Spleen (tissue), 11 donors: ENCODE results near the gene RPL10. TPM values are rescaled to one million over a fixed set of nuclear protein-coding genes. Genes with fewer than 3 reads are reported as not detected.
A peak's percentile ranks its signal among the peaks of the same experiment; 100 is the strongest.

Source experiments
- DNase-seq: peaks from one replicate; pipeline ENCODE4 v3.0.0-alpha.2; 2020
- H3K27ac ChIP-seq, 8 donors: fragments of 200-600 bp; sonication (generic) in 7 of 8; 1 replicate in 4 of 8; 2 replicates in 4 of 8; pipeline versions ENCODE4 v1.5.0 to v1.8.0; 2016 to 2021; ENCODE audit warnings: inconsistent platforms in 4 of 8, mild to moderate bottlenecking in 4 of 8, moderate library complexity in 1 of 8
- H3K27me3 ChIP-seq, 7 donors: fragments of 200-600 bp; sonication (generic) in 6 of 7; replicated peaks in 1 of 7; 1 replicate in 4 of 7; 2 replicates in 3 of 7; pipeline versions ENCODE4 v1.5.0 to v1.8.0; 2016 to 2021; ENCODE audit warnings: inconsistent platforms in 3 of 7, mild to moderate bottlenecking in 1 of 7
- H3K36me3 ChIP-seq, 6 donors: fragments of 200-600 bp; sonication (generic) in 5 of 6; 1 replicate in 4 of 6; 2 replicates in 2 of 6; pipeline versions ENCODE4 v1.5.0 to v1.8.0; 2016 to 2021; ENCODE audit warnings: inconsistent platforms in 2 of 6
- H3K4me1 ChIP-seq, 6 donors: fragments of 200-600 bp; sonication (generic) in 5 of 6; 1 replicate in 3 of 6; 2 replicates in 3 of 6; pipeline versions ENCODE4 v1.5.0 to v1.8.0; 2016 to 2021; ENCODE audit warnings: inconsistent platforms in 3 of 6
- H3K4me3 ChIP-seq, 8 donors: fragments of 200-600 bp; sonication (generic) in 7 of 8; 1 replicate in 4 of 8; 2 replicates in 4 of 8; pipeline versions ENCODE4 v1.5.0 to v1.8.0; 2016 to 2021; ENCODE audit warnings: inconsistent platforms in 4 of 8, mild to moderate bottlenecking in 4 of 8, moderate library complexity in 2 of 8
- H3K9me3 ChIP-seq, 8 donors: fragments of 200-600 bp; sonication (generic) in 7 of 8; 1 replicate in 4 of 8; 2 replicates in 4 of 8; pipeline versions ENCODE4 v1.5.0 to v1.8.0; 2016 to 2021; ENCODE audit warnings: inconsistent platforms in 4 of 8
- CTCF ChIP-seq, 11 experiments: fragments of 200-600 bp in 7 of 11; fragments of 450-650 bp in 4 of 11; sonication (generic) in 4 of 11; IDR thresholded peaks in 8 of 11; conservative IDR thresholded peaks in 3 of 11; 1 replicate in 7 of 11; 2 replicates in 4 of 11; pipeline versions ENCODE4 v1.4.0 to v1.8.0; 2016 to 2021; ENCODE audit warnings: antibody characterized with exemption in 11 of 11, inconsistent platforms in 4 of 11, mild to moderate bottlenecking in 1 of 11
- POLR2A ChIP-seq, 3 donors: fragments of 450-650 bp; IDR thresholded peaks; one replicate each; pipeline ENCODE4 v1.5.1; 2017; ENCODE audit warnings: antibody characterized with exemption in 3 of 3, mild to moderate bottlenecking in 1 of 3
- POLR2AphosphoS5 ChIP-seq, 3 donors: sonication (generic); formaldehyde crosslinking; IDR thresholded peaks; one replicate each; pipeline ENCODE4 v1.5.1; 2017; ENCODE audit warnings: antibody characterized with exemption in 3 of 3
- WGBS, 5 donors: extraction: QIAGEN DNeasy Blood & Tissue Kit in 3 of 5; methylation state at CpG; one replicate each; pipeline versions ENCODE4 v1.1.5 to v1.1.7; 2013 to 2018; 5-methylcytosine and 5-hydroxymethylcytosine counted together
- intact Hi-C: fragments of 100-400 bp; cut with DNase I; formaldehyde crosslinking; loops from one replicate; pipeline ENCODE4 v1.15.0; 2023; ENCODE audit warnings: low total_unique reads
- polyA plus RNA-seq, 3 donors: library from polyadenylated mRNA; stranded (reverse); fragments of 200-250 nt; gene quantifications; one replicate each; pipeline ENCODE4 v1.2.1, GENCODE V29; 2013
- total RNA-seq, 7 donors: library from RNA; depleted of rRNA in 3 of 7; stranded (reverse); fragments of >200 nt in 3 of 7; fragmentation: NEBNext Ultra II Directional in 4 of 7; extraction: Animal tissue kit (Norgen Biotek cat#: 25700) in 4 of 7; gene quantifications; one replicate each; pipeline versions ENCODE4 v1.1.0 to v1.2.1, GENCODE V29; 2016 to 2021
- donor health status: healthy with polysubstance abuse.
- donor health status: DM: no; HTN: no; CAD: no; lungs with moderate emphysema.
- donor health status: DM: no; HTN: no; CAD: no.
- donor health status: Bipolar disorder and iron deficiency.
- donor health status: healthy.
- donor health status: DM: no; HTN: no; CAD: no.
- donor health status: DM: yes; HTN: yes; CAD: no.

RPL10 gene
- total and polyA plus RNA-seq, 10 donors, result 2,711 to 9,324 (median 3,504) TPM

DNA sequence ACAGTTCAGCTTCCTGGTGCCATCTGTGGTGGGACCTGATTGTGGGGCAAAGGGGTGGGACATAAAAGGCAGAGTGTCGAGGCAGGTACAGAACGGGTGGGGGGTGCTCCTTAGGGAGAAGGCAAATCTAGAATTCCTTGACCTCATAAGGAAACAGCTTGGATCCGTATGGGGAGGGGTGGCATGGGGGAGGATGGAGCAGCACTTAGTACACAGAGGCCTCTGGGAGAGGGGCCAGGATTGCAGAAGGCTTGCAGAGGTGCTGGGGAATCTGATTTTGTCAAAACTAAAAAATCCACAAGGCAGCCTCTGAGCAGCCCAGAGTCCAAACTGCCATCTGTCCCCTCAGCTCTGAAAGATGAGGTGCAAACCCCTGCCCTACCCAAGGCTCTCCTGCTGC lies 21.4 kb upstream of the RPL10 start:
- intact Hi-C loops, result no loop called here
- Histone ChIP-seq H3K27me3 (no peaks in the 10 kb centered on the region), H3K27ac (peak overlapping the region in 1 of 8 donors; percentile 99), H3K9me3 (peaks cover 0 to 4% (median 0%) of the 10 kb centered on the region in 8 donors), H3K4me3 (no peak overlapping the region), H3K36me3 (peaks cover 0 to 14% (median 0%) of the 10 kb centered on the region in 6 donors), H3K4me1 (peaks cover 15 to 69% (median 45%) of the 10 kb centered on the region in 6 donors)
- WGBS, 5 donors, result 69 to 86% (median 84%) methylated on average over 3 of the region's 3 CpGs
- no peak for DNase-seq
- TF ChIP-seq CTCF (IDR thresholded peaks at IDR 0.05 in 8 of 11, conservative IDR thresholded peaks at IDR 0.05 in 3 of 11) (no peak), POLR2AphosphoS5 (IDR thresholded peaks at IDR 0.05) (no peak), POLR2A (IDR thresholded peaks at IDR 0.05) (no peak)

DNA sequence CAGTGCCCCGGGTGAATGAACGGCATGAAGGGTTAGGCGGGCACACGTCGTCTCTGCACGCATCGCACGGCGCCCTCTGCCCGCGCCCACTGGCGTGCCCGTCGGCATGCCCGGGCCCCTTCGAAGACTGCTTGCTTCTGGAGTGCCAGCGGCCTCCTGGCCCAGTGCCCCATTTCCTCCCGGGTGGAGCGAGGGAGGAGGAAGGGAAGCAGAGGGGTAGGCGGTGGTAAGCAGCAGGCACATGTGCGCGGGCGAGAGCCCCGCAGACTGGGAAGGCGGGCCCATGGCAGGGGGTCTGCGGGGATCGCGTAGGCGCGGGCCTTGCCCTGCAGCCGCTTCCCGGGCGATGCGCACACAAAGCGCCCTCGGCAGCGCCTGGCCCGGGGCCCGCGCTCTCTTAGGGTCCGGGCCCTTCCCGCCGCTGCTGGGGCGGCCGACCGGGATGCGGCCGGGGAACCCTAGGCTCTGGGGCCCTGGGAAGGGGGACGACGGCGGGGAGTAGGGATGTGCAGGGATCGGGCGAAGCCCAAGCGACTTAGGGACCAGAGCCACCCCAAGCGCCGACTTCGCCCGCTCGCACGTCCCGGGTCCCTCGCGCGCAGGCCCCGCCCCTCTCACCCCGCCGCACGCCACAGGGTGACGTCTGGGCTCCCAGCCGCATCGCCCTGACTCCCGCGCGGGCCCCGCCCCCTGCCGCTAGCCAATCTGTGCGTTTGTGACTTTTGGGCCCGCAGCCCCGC lies 19.9 kb upstream of the RPL10 start:
- Histone ChIP-seq H3K9me3 (peaks cover 0 to 4% (median 0%) of the 10 kb centered on the region in 8 donors), H3K36me3 (peaks cover 0 to 22% (median 0%) of the 10 kb centered on the region in 6 donors), H3K4me3 (peak overlapping the region in 7 of 8 donors; percentile 19 to 79 (median 42)), H3K27me3 (no peaks in the 10 kb centered on the region), H3K4me1 (peaks cover 14 to 54% (median 32%) of the 10 kb centered on the region in 6 donors), H3K27ac (peak overlapping the region; percentile 84 to 99 (median 98))
- peak; percentile 16 to 79 (median 55) for TF ChIP-seq POLR2A (IDR thresholded peaks at IDR 0.05)
- no peak for TF ChIP-seq CTCF (IDR thresholded peaks at IDR 0.05 in 8 of 11, conservative IDR thresholded peaks at IDR 0.05 in 3 of 11)
- peak; percentile 92 for TF ChIP-seq POLR2AphosphoS5 (IDR thresholded peaks at IDR 0.05)
- intact Hi-C loops, result no loop called here
- peak; percentile 89 for DNase-seq
- 0 to 36% (median 1%) methylated on average over 22 to 79 of the region's 79 CpGs for WGBS, 5 donors

DNA sequence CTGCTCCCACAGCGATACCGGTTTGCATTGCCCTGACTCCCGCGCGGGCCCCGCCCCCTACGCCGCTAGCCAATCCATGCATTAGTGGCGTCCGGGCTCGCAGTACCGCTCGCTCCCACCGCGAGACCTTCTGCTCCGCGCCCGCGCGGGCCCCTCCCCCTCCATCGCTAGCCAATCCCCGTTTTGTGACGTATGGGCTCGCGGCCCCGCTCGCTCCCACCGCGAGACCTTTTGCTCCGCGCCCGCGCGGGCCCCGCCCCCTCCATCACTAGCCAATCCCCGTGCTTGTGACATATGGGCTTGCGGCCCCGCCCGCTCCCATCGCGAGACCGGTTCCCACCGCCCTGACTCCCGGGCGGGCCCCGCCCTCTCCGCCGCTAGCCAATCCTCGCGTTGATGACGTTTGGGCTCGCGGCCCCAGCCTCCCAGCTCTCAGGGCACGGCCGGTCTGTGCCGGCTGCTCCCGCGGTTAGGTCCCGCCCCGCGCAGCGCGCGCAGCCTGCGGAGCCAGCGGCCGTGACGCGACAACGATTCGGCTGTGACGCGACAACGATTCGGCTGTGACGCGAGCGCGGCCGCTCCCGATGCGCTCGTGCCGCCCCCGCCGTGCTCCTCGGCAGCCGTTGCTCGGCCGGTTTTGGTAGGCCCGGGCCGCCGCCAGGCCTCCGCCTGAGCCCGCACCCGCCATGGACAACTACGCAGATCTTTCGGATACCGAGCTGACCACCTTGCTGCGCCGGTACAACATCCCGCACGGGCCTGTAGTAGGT lies 19.2 kb upstream of the RPL10 start, which contains the start of gene EMD:
TSS of gene EMD (plus strand) at position 497 of the 770 bp plus-strand sequence. CDS start at position 687, 190 bp downstream.
- 0 to 61% (median 2%) methylated on average over 13 to 103 of the region's 103 CpGs for WGBS, 5 donors
- H3K27ac ChIP-seq, result peak within 1 kb of the TSS; percentile 84 to 99 (median 98)
- H3K27me3 ChIP-seq, result no peaks in the 10 kb centered on the region
- TF ChIP-seq POLR2AphosphoS5 (IDR thresholded peaks at IDR 0.05) (peak; percentile 92 to 93 (median 93)), POLR2A (IDR thresholded peaks at IDR 0.05) (peak in 2 of 3 donors; percentile 31 to 38), CTCF (IDR thresholded peaks at IDR 0.05 in 8 of 11, conservative IDR thresholded peaks at IDR 0.05 in 3 of 11) (peak in 9 of 11 experiments; percentile 13 to 72 (median 33))
- H3K36me3 ChIP-seq, result peaks cover 0 to 22% (median 0%) of the 10 kb centered on the region in 6 donors
- intact Hi-C loops, result no loop called here
- peak; percentile 98 for DNase-seq
- peak within 1 kb of the TSS; percentile 39 to 79 (median 52) for H3K4me3 ChIP-seq
- H3K9me3 ChIP-seq, result peaks cover 0 to 4% (median 0%) of the 10 kb centered on the region in 8 donors
- peaks cover 7 to 47% (median 25%) of the 10 kb centered on the region in 6 donors for H3K4me1 ChIP-seq
